Endothelial cell of umbilical vein (primary cell): ENCODE data around the gene PARD3B. TPM values are rescaled to one million over a fixed set of nuclear protein-coding genes. Genes with fewer than 3 reads are reported as not detected.

Source experiments
- BruUV-seq: library from RNA; stranded (reverse); fragments of 400-500 nt; replicated peaks from 2 replicates; lab custom pipeline; 2021; lab: Mats Ljungman, UMichigan
- CTCF ChIA-PET: fragments of 300-600, 350-600 bp; sonication (Branson Sonifier 250); formaldehyde crosslinking; loops from one replicate; lab custom pipeline; 2021; ENCODE audit warnings: antibody characterized with exemption, inconsistent platforms; lab: Charles Lee
- POLR2A ChIA-PET: fragments of 300-600, 350-600 bp; sonication (Branson Sonifier 250); formaldehyde crosslinking; loops from one replicate; lab custom pipeline; 2021; ENCODE audit warnings: antibody characterized with exemption, inconsistent platforms; lab: Charles Lee
- DNase-seq: peaks from one replicate; pipeline ENCODE4 v3.0.0-alpha.2; 2011; ENCODE audit warnings: low read depth, low spot score
- FAIRE-seq: peaks from 2 replicates; lab custom pipeline; 2011; peaks lifted over from hg19 to GRCh38; lab: Jason Lieb, UNC
- H2AFZ ChIP-seq: 2 replicates; pipeline ENCODE4 v1.6.0; 2012; ENCODE audit warnings: low read depth, low read length, control low read depth, inconsistent platforms
- H3K27ac ChIP-seq: 2 replicates; pipeline ENCODE4 v1.5.1; 2011; ENCODE audit warnings: low read depth, mild to moderate bottlenecking, control low read depth, low read length, moderate library complexity; ENCODE audit not compliant: insufficient read depth
- H3K27me3 ChIP-seq, 2 experiments: 2 replicates each; pipeline versions ENCODE4 v1.6.0 to v1.6.1; 2011; ENCODE audit warnings: low read length in 2 of 2, mixed read lengths in 1 of 2; ENCODE audit not compliant: control insufficient read depth in 2 of 2, insufficient read depth in 2 of 2
- H3K36me3 ChIP-seq, 2 experiments: 2 replicates in 1 of 2; 3 replicates in 1 of 2; pipeline ENCODE4 v1.5.1; 2011; ENCODE audit warnings: low read length in 2 of 2, mild to moderate bottlenecking in 1 of 2, moderate library complexity in 1 of 2; ENCODE audit not compliant: control insufficient read depth in 2 of 2, insufficient read depth in 2 of 2; ENCODE audit errors: extremely low read depth in 1 of 2
- H3K4me1 ChIP-seq: 3 replicates; pipeline ENCODE4 v1.5.1; 2011; ENCODE audit warnings: mild to moderate bottlenecking, low read length; ENCODE audit not compliant: control insufficient read depth, insufficient read depth; ENCODE audit errors: extremely low read depth
- H3K4me2 ChIP-seq: 2 replicates; pipeline ENCODE4 v1.6.1; 2011; ENCODE audit warnings: low read length, control low read depth, mixed read lengths; ENCODE audit not compliant: insufficient read depth
- H3K4me3 ChIP-seq, 3 experiments: fragments of 200-600 bp in 1 of 3; sonication (generic), shearing (Covaris generic) in 1 of 3; replicated peaks in 1 of 3; 2 replicates each; pipeline ENCODE4 v1.5.1; 2011 to 2016; ENCODE audit warnings: control low read depth in 3 of 3, low read length in 3 of 3, mild to moderate bottlenecking in 2 of 3, inconsistent platforms in 1 of 3, low read depth in 1 of 3, moderate library complexity in 1 of 3; ENCODE audit not compliant: insufficient read depth in 1 of 3
- H3K79me2 ChIP-seq: 2 replicates; pipeline ENCODE4 v1.6.0; 2012; ENCODE audit warnings: low read length, inconsistent platforms; ENCODE audit not compliant: control insufficient read depth, insufficient read depth
- H3K9ac ChIP-seq: replicated peaks from 2 replicates; pipeline ENCODE3; 2011; ENCODE audit warnings: low read length, control low read depth; ENCODE audit not compliant: insufficient read depth; ENCODE audit errors: extremely low read depth
- H3K9me1 ChIP-seq: replicated peaks from 3 replicates; pipeline ENCODE4 v1.6.0; 2011; ENCODE audit warnings: mild to moderate bottlenecking, low read length; ENCODE audit not compliant: control insufficient read depth, insufficient read depth; ENCODE audit errors: extremely low read depth
- H3K9me3 ChIP-seq: replicated peaks from 2 replicates; pipeline ENCODE4 v1.5.1; 2012; ENCODE audit warnings: low read length, inconsistent platforms; ENCODE audit not compliant: control insufficient read depth, insufficient read depth
- H4K20me1 ChIP-seq: replicated peaks from 2 replicates; pipeline ENCODE3; 2011; ENCODE audit warnings: mild to moderate bottlenecking, low read length; ENCODE audit not compliant: control insufficient read depth, insufficient read depth; ENCODE audit errors: extremely low read depth
- CTCF ChIP-seq, 2 donors: IDR thresholded peaks; 1 replicate in 1 of 2; 2 replicates in 1 of 2; pipeline ENCODE4 v1.5.1; 2011; ENCODE audit warnings: low read length in 2 of 2, mild to moderate bottlenecking in 2 of 2, moderate library complexity in 2 of 2, control low read depth in 1 of 2, inconsistent platforms in 1 of 2, low read depth in 1 of 2; ENCODE audit not compliant: insufficient read depth in 1 of 2; ENCODE audit errors: extremely low read depth in 1 of 2
- EZH2 ChIP-seq: IDR thresholded peaks from 2 replicates; pipeline ENCODE4 v1.6.1; 2012; ENCODE audit warnings: borderline replicate concordance, low read depth, mild to moderate bottlenecking, moderate library complexity, low read length, inconsistent platforms; ENCODE audit not compliant: severe bottlenecking
- FOS ChIP-seq: IDR thresholded peaks from 2 replicates; pipeline ENCODE4 v1.6.1; 2011; ENCODE audit warnings: mild to moderate bottlenecking, low read length, moderate library complexity, borderline replicate concordance; ENCODE audit not compliant: insufficient read depth
- GATA2 ChIP-seq: IDR thresholded peaks from 2 replicates; pipeline ENCODE4 v1.7.0; 2011; ENCODE audit warnings: low read depth, mild to moderate bottlenecking, moderate library complexity, mixed read lengths, low read length; ENCODE audit not compliant: insufficient read length, insufficient read depth
- JUN ChIP-seq: IDR thresholded peaks from 2 replicates; pipeline ENCODE4 v1.6.1; 2011; ENCODE audit warnings: borderline replicate concordance, low read depth; ENCODE audit not compliant: insufficient read length, insufficient read depth
- MAX ChIP-seq: IDR thresholded peaks from 2 replicates; pipeline ENCODE4 v1.6.1; 2011; ENCODE audit not compliant: insufficient read depth, insufficient read length
- MYC ChIP-seq: IDR thresholded peaks from one replicate; pipeline ENCODE4 v1.6.1; 2011; ENCODE audit warnings: mild to moderate bottlenecking, low read depth, low read length
- POLR2A ChIP-seq: IDR thresholded peaks from 2 replicates; pipeline ENCODE4 v1.6.1; 2012; ENCODE audit warnings: low read depth, mild to moderate bottlenecking, control low read depth, low read length
- POLR2AphosphoS5 ChIP-seq: IDR thresholded peaks from 2 replicates; pipeline ENCODE4 v1.6.1; 2012; ENCODE audit warnings: low read depth, mild to moderate bottlenecking, control low read depth, low read length, moderate library complexity; ENCODE audit not compliant: insufficient read depth
- dilution Hi-C: fragments of 300-500 bp; cut with MboI; formaldehyde crosslinking; loops from one replicate; pipeline ENCODE4 v1.15.0; 2019; ENCODE audit warnings: low sequenced_read_pairs; ENCODE audit not compliant: extremely low pct_ligation_motif_present
- intact Hi-C: fragments of 100-400 bp; cut with micrococcal nuclease; formaldehyde crosslinking; loops from one replicate; pipeline ENCODE4 v1.10.0; 2022
- polyA plus RNA-seq, 4 experiments: library from polyadenylated mRNA; depleted of rRNA in 3 of 4; stranded (reverse) in 3 of 4; unstranded in 1 of 4; fragments of >200 nt; gene quantifications; 2 replicates each; pipeline versions ENCODE4 v1.2.1 to v1.2.3, GENCODE V29; 2011 to 2012; ENCODE audit warnings: missing spikeins in 1 of 4
- total RNA-seq: library from RNA; stranded (reverse); gene quantifications from 2 replicates; pipeline ENCODE4 v1.2.3, GENCODE V29; 2021

The PARD3B gene
- total and polyA plus RNA-seq, 2 donors (not counting 3 experiments of a cell fraction or from before 2014, with no cell fraction given): 2.2 to 30.9 TPM

GRCh38 chr2:205651719-205652118, 1106.4 kb downstream of the PARD3B start:
- no peak for FAIRE-seq
- no peak overlapping the region for H3K4me3 ChIP-seq
- POLR2A ChIA-PET: interaction anchor here (0.7 kb wide), 1 partner anchor 11 kb away, joined by 3 read pairs; no protein-coding TSS in a partner anchor
- H3K9me1 ChIP-seq: no peaks in the 10 kb centered on the region
- dilution Hi-C loops: no loop called here
- H3K79me2 ChIP-seq: no peaks in the 10 kb centered on the region
- no TSS peak for BruUV-seq
- H3K4me1 ChIP-seq: peaks cover 3% of the 10 kb centered on the region
- no peaks in the 10 kb centered on the region for H3K9me3 ChIP-seq
- H4K20me1 ChIP-seq: no peaks in the 10 kb centered on the region
- H3K27ac ChIP-seq: no peak overlapping the region
- H3K4me2 ChIP-seq: no peak overlapping the region
- CTCF ChIA-PET: no interaction called here
- no peak overlapping the region for H2AFZ ChIP-seq
- H3K9ac ChIP-seq: no peak overlapping the region
- intact Hi-C loops: no loop called here
- DNase-seq: no peak
- no peak for TF ChIP-seq GATA2
- no peak for TF ChIP-seq EZH2
- no peak for TF ChIP-seq JUN
- no peak for TF ChIP-seq FOS
- no peak for TF ChIP-seq POLR2A
- no peak for TF ChIP-seq POLR2AphosphoS5
- no peak for TF ChIP-seq CTCF (IDR thresholded peaks at IDR 0.05; ENCODE audit: extremely low read depth in 1 of 2, insufficient read depth in 1 of 2, low read depth in 1 of 2, low read length in 2 of 2)
- TF ChIP-seq MAX: no peak
- TF ChIP-seq MYC: no peak
- peaks cover 0 to 2% of the 10 kb centered on the region in 2 experiments for H3K27me3 ChIP-seq
- no peaks in the 10 kb centered on the region for H3K36me3 ChIP-seq
